NCI-H226 (cell line): ENCODE results near the gene MFSD12.

Experiments
- DNase-seq: peaks from one replicate; pipeline ENCODE4 v3.0.0-alpha.2; 2015

The MFSD12 gene

GRCh38 chr19:3555653-3556422, 1.5 kb downstream of the MFSD12 start:
- DNase-seq = no peak

DNA sequence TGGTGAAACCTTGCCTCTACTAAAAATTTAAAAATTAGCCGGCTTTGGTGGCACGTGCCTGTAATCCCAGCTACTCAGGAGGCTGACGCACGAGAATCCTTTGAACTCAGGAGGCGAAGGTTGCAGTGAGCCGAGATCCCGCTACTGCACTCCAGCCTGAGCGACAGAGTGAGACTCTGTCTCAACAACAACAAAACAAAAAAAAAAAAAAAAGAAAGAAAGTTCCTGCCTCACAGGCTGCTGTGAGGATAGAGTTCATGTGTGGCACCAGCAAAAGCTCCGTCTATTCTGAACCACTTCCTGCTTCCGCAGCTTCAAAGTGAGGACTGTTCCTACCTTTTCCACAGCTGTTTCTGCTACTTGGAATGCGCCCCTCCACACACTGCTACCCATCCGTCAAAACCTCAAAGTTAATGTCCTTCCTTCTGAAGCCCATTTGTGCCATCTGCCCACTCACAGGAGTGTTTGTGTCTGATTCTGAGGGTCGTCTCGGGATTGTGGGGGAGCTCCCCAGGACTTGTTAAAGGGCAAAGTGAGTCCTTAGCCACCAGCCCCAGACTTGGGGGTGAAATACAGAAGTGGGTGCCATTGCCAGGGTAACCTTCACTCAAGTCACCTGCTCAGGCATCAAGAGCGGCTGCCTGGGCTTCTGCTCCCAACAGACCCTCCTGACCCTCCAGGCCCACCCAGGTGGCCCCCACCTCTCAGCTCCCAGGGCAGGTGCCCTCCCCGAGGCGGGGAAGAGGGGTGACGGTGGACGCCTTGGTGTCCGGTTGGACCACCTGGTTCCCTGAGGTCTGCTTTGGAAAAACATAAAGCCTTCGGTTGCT, 2.9 kb downstream of the MFSD12 start:
- no peak for DNase-seq

- no peak for DNase-seq
These were observed 5.6 kb downstream of the MFSD12 start for GRCh38 chr19:3551792-3552095.

DNA sequence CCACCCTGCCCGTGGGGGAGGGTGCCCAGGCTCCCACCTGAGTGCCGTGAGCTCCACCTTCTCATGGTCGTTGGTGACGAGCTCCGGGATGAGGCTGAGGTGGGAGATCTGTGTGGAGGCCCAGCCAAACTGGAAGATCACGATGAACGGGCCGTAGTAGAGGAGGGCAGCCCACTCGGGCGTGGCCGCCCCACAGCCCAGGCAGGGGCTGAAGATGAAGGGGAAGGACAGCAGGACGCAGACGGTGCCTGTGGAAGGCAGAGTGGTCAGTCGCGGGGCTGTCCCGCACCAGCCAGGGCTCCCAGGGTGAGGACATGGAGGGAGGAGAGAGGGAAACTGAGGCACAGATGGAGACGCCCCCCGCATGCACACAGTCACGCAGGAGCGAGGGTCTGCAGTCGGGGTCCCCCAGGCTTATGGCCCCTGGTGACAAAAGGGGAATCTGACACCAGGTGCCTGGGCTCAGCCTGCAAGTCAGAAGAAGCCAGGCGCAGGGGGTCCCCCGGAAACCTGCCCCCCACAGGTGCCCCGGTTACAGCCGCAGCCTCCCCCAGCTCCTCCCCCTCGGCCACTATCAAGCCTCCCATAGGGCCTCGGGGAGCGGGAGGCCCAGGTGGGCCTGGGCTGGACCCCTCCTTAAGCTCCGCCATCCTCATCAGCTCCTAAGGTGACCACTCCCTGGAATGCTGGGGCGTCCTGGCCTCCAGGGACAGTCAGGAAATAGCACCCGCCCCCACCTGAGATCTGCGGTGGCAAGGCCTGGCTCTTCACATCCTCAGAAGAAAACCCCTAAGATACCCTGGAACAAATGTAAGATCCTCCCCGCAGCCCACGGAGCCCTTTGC, 6.2 kb downstream of the MFSD12 start:
- no peak for DNase-seq

DNA sequence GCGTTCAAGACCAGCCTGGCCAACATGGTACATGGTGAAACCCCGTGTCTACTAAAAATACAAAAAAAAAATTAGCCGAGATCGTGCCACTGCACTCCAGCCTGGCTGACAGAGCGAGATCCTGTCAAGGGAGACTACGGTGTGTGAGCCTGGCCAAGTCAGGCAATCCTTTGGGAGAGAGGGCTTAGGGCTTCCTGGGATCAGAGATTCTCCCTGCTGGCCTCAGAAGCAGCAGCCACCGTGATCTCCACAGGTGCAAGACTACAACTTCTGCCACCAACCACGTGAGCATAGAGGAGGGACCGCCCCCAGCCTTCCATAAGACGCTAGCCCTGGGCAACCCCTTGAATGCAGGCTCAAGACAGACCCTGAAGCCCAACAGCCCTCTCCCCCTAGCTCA, 7.6 kb downstream of the MFSD12 start:
- no peak for DNase-seq

GRCh38 chr19:3548606-3549005, 8.8 kb downstream of the MFSD12 start:
- no peak for DNase-seq

DNA sequence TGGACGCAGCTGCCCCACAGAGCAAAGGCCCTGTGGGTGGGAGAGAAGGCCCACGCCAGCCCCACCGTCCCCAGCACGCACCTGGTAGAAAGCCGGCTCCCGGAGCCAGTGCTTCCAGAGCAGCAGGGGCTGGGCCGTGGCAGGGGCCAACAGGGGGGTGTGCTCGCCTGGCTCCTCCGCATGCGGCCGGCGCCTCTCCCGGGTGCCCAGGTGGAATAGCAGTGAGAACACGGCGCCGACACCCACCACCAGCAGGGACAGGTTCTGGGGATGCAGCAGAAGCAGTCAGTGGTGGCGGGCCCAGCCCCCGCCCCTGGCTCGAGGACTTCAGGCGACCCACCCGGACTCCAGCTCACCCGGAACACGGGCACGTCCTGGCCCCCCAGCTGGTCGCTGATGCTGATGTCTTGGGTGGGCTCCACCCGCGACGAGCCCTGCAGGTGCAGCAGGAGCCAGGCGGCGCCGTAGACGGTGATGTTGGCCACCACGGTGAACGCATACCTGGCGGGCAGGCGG, 9.6 kb downstream of the MFSD12 start:
- no peak for DNase-seq

DNA sequence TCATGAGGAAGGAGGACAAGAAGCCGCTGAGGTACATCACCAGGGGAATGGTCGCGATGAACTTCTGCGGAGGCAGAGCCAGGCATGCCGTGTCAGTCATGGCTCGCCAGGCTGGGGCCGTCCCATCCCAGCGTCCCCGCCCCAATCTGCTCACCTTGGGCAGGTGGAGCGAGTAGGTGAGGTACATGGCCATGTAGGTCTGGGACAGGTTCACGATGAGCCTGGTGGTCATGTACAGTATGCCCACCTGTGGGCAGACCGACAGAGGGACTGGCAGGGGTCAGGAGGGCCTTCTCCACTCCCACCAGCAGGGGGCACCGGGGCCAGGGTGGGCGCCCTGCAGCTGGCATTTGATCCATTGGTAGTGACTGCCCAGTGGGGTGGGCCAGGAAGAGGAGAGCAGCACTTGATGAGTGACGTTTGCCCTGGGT, 10.1 kb downstream of the MFSD12 start:
- DNase-seq = no peak

- DNase-seq = no peak
These were observed 11.3 kb downstream of the MFSD12 start for GRCh38 chr19:3546119-3546518.

- DNase-seq = no peak
These were observed 11.7 kb downstream of the MFSD12 start for GRCh38 chr19:3545669-3546034.

GRCh38 chr19:3544742-3545668, 12.4 kb downstream of the MFSD12 start:
- peak; percentile 73 for DNase-seq

DNA sequence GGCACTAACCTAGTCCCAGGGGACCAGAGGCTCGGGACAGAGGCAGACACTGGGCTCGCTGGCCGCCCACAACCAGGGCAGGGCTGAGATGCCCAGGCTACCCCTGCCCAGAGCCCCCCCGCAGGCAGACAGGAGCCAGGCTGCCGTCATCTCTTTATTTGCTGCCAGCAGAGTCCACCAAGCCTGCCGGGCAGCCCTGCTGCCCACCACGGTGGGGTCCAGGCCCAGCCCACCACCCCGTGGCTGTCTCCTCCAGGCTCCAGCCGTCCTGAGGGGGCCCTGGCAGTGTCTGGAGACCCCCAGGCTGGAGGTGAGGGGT, 13.4 kb downstream of the MFSD12 start:
- DNase-seq = no peak

DNA sequence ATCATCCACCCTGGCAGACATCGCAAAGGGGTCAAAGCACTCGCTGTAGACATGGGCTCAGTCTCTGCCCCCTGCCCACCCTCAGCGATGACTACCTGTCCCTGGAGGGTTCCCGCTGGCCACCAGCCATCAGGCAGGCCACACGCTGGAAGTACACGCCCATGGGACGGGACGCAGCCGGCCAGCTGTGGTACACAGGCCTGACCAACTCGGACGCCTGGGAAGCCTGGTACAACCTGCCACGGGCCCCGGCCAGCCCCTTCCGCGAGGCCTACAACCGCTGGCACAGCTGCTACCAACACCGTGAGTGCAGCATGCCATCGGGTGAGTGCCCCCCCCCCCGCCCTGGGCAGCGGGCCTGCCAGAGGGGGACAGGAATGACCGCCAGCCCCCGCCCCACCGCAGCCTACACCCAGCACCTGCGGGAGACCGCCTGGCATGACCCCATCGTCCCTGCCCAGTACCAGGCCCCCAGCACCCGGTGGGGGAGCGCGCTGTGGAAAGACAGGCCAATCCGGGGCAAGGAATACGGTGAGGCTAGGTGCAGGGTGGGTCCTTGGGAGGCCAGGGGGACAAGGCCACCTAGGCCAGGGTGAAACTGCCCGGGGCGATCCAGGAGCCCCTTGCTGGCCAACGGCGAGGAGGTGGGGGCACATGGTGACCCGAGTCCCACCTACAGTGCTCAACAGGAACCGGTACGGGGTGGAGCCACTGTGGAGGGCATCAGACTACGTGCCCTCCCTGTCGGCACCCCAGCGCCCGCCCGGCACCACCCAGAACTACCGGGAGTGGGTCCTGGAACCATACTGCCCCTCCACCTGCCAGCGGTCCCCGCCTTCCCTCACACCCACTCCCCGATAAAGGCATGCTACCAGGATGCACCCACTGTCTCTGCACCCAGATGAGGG, 14.0 kb downstream of the MFSD12 start:
- DNase-seq = no peak

- DNase-seq = no peak
These were observed 17.6 kb downstream of the MFSD12 start for GRCh38 chr19:3539756-3540118.

GRCh38 chr19:3538965-3539755, 18.2 kb downstream of the MFSD12 start, which contains the start of gene TEKTIP1:
TSS of gene TEKTIP1 (plus strand) at chr19:3539174. CDS start at chr19:3539178, 4 bp downstream.
- no peak for DNase-seq

GRCh38 chr19:3538258-3538929, 19.0 kb downstream of the MFSD12 start:
- DNase-seq = no peak

DNA sequence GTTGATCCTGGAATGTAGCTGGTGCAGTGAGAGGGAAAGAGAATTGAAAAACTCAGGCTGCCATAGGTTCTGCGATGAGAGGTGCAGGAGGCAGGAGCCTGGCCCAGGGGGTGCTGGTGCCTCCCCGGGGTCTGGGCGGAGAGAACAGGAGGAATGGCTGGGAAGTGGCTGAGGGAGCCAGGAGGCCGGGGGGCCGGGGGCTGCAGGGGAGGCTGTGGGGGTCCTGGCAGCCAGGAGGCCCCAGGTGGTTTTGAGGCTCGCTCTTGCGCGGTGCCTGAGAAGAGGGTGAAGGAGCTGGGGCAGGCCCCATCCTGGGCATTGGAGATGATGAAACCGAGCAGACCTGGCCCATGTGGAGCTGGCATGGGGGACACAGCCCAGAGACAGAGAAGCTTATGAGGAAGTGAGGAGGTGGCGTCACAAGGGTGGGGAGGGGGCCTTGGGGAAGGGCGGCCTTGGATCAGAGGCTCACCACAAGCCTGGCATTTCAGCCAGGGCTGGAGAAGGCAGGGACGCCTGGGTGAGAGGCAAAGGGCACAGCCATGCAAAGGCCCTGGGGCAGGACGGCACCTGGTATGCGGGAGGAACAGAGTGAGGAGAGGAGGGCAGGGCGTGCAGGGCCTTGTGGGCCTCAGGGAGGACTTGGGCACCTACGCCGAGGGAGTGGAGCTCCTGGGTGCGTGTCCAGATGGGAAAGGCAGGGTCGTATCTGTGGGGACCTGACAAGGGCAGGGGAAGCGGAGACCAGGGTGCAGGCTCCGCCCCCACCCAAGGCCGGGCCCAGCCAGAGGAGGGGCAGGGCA, 19.7 kb downstream of the MFSD12 start:
- no peak for DNase-seq

- no peak for DNase-seq
These were observed 20.3 kb downstream of the MFSD12 start for GRCh38 chr19:3537101-3537437.
